Tibial nerve (tissue), 3 donors: ENCODE measurements around the gene TRPC3.

Experiments used
- POLR2A ChIP-seq, 2 donors: fragments of 450-650 bp; IDR thresholded peaks; one replicate each; pipeline ENCODE4 v1.6.1; 2017; ENCODE audit warnings: antibody characterized with exemption in 2 of 2, mild to moderate bottlenecking in 2 of 2, moderate library complexity in 2 of 2
- TF ChIP-seq, protein P1 (sequence below), 5 experiments: fragments of 200-600 bp in 3 of 5; fragments of 450-650 bp in 2 of 5; sonication (generic) in 3 of 5; IDR thresholded peaks; one replicate each; pipeline ENCODE4 v1.5.1; 2016 to 2019; ENCODE audit warnings: antibody characterized with exemption in 5 of 5, mild to moderate bottlenecking in 3 of 5, moderate library complexity in 2 of 5

DNA sequence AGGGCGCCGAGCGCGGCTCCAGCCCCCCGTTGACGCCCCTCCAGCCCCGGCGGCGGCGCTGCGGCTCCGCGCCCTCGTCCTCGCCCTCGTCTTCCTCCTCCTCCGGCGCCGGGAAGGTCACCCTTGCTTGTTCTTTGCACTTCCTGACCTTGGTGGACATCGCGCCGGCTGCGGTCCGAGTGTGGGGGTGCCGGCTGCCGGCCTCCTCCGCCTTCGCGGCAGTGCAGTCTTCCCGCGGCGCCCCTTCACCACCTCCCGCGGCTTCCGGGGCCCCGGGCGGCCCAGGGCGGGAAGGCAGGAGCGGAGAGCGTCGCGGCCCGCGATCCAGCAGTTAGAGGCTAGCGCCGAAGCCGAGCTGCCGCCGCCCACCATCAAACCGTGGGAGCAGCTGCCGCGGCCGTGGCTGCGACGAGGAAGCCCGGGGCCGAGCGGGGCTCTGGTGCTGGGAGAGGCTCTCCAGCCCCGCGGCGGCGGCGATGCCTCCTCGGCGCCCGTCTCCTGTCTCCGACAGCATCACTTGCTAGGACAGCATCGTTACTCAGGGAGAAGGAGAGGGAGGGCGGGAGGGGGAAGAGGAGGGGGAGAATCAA is at the start of gene TRPC3:
- TF ChIP-seq, protein P1, sequence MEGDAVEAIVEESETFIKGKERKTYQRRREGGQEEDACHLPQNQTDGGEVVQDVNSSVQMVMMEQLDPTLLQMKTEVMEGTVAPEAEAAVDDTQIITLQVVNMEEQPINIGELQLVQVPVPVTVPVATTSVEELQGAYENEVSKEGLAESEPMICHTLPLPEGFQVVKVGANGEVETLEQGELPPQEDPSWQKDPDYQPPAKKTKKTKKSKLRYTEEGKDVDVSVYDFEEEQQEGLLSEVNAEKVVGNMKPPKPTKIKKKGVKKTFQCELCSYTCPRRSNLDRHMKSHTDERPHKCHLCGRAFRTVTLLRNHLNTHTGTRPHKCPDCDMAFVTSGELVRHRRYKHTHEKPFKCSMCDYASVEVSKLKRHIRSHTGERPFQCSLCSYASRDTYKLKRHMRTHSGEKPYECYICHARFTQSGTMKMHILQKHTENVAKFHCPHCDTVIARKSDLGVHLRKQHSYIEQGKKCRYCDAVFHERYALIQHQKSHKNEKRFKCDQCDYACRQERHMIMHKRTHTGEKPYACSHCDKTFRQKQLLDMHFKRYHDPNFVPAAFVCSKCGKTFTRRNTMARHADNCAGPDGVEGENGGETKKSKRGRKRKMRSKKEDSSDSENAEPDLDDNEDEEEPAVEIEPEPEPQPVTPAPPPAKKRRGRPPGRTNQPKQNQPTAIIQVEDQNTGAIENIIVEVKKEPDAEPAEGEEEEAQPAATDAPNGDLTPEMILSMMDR (IDR thresholded peaks at IDR 0.05): no peak
- TF ChIP-seq POLR2A (IDR thresholded peaks at IDR 0.05): no peak
